Mononuclear cell (primary cell): ENCODE results near the gene RPL27. TPM values are rescaled to one million over a fixed set of nuclear protein-coding genes. Genes with fewer than 3 reads are reported as not detected.
"Not testable (repeated sequence)": the region's sequence is repeated elsewhere in the genome, so short reads cannot be mapped to it uniquely, and the experiment has no call there.

Experiments used
- H3K27me3 ChIP-seq: 2 replicates; pipeline ENCODE4 v1.6.0; 2011; ENCODE audit warnings: low read length, control low read depth; ENCODE audit not compliant: insufficient read depth
- H3K4me1 ChIP-seq: 2 replicates; pipeline ENCODE4 v1.5.1; 2011; ENCODE audit warnings: mild to moderate bottlenecking, low read length, control low read depth; ENCODE audit not compliant: insufficient read depth
- H3K4me3 ChIP-seq: 2 replicates; pipeline ENCODE4 v1.5.1; 2011; ENCODE audit warnings: mild to moderate bottlenecking, low read length, moderate library complexity
- H3K9me3 ChIP-seq: 2 replicates; pipeline ENCODE4 v1.5.1; 2011; ENCODE audit warnings: low read depth, mild to moderate bottlenecking, control low read depth, low read length
- total RNA-seq: library from RNA; depleted of rRNA; stranded (reverse); fragments of >200 nt; gene quantifications from one replicate; pipeline ENCODE4 v1.2.3, GENCODE V29; 2012

RPL27 gene
- total RNA-seq, 1 donor: 1,456 TPM

DNA sequence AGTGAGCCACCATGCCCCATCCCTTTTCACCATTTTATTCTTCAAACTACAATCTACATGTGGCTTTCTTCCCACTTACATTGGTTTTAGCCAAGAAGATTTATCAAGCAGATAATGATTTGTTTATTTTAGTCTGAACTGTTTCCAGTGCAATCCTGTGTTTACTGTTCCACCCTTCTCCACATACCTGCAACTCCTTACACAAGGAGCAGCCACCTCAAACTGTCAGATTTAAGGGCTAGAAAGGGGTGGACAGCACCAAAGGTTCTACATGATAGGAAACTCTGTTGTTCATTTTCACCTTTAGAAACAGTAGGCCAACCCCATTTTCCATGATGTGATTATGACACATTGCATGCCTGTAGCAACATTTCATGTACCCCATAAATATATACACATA lies 16.0 kb upstream of the RPL27 start:
- no peaks in the 10 kb centered on the region for H3K9me3 ChIP-seq
- no peak overlapping the region for H3K4me3 ChIP-seq
- H3K4me1 ChIP-seq: peaks cover 66% of the 10 kb centered on the region

DNA sequence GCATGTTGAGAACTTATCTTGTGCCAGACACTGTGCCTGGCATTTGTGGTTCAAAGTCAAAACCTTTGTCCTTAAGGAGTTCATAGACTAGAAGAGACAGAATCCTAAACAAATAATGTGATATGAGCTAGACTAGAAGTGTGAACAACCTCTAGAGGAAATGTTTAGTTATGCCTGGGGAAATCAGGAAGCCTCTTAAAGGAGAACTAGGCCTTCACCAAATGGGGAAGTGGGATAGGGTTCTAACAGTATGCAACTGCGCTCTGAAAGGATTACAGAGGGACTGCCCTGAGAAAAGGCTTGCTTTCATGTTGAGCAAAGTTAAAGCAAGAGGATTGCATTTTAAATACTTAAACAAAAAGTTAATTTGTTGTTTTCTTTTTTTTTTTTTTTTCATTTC lies 13.0 kb upstream of the RPL27 start:
- H3K4me1 ChIP-seq: peaks cover 59% of the 10 kb centered on the region
- no peaks in the 10 kb centered on the region for H3K9me3 ChIP-seq
- no peaks in the 10 kb centered on the region for H3K27me3 ChIP-seq
- H3K4me3 ChIP-seq: no peak overlapping the region

More for the DNA sequence above, 16.0 kb upstream of the RPL27 start:
- H3K27me3 ChIP-seq: no peaks in the 10 kb centered on the region

DNA sequence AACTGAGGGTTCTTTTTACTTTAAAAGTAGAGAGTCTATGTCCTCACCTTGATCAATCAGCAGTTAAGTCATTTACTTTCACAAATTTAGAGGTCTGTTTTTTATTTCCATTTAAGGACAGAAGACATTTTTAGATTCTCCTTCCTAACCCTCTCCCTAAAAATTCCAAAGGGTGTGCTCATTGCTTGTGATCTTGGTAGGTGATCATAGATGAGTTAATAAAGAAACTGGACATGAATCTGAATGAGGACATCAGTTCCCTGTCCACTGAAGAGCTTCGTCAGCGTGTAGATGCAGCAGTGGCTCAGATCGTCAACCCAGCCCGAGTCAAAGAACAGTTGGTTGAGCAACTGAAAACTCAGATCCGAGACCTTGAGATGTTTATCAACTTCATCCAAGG lies 9.1 kb upstream of the RPL27 start:
- H3K4me1 ChIP-seq: peaks cover 28% of the 10 kb centered on the region
- no peaks in the 10 kb centered on the region for H3K9me3 ChIP-seq
- no peak overlapping the region for H3K4me3 ChIP-seq
- H3K27me3 ChIP-seq: no peaks in the 10 kb centered on the region

DNA sequence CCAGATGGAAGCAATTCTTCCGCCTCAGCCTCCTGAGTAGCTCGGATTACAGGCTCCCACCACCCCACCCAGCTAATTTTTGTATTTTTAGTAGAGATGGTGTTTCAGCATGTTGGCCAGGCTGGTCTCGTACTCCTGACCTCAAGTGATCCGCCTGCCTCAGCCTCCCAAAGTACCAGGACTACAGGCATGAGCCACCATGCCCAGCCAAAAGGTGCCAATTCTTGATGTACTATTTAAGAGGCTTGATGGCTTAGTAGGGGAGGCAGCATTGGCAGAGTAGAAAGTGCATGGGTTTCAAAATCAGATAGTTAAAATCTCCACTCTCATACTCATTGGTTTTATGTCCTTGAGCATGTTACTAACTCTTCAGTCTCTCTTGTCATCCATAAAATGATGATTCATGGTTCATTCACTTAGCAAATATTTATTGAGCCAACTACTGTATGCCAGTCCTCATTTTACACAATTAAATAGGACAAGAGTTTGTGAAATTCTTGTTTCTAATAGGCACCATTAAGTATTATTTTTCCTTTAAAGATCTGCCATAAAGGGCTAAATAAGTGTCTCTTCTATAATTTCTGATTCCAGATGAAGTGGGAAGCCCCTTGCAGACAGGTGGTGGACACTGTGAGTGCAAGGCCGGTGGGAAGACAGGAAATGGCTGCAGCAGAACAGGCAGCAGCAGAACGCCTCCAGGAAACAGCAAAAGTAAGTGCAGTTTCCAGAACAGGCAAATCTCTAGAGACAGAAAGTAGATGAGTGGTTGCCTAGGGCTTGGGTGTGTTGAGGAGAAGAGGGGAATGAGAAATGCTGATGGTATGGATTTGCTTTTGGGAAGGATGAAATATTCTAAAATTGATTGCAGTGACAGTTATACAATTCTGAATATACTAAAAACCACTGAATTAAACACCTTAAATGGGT lies 8.2 kb upstream of the RPL27 start:
- no peak overlapping the region for H3K4me3 ChIP-seq
- peaks cover 19% of the 10 kb centered on the region for H3K4me1 ChIP-seq
- no peaks in the 10 kb centered on the region for H3K9me3 ChIP-seq
- H3K27me3 ChIP-seq: no peaks in the 10 kb centered on the region

DNA sequence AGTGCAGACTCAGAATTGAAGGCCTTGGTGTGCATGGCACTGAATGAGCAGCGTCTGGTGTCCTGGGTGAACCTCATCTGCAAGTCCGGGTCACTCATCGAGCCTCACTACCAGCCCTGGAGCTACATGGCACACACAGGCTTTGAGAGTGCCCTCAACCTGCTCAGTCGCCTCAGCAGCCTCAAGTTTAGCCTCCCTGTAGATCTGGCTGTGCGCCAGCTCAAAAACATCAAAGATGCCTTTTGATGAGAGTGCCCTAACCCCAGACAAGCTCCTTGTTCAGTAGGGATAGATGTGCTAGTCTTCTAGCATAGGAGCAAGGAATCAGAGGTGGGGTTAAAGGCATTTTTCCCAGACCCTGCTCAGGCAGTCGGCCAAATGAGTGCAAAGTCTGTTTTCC lies 6.7 kb upstream of the RPL27 start:
- no peaks in the 10 kb centered on the region for H3K27me3 ChIP-seq
- H3K9me3 ChIP-seq: no peaks in the 10 kb centered on the region
- no peak overlapping the region for H3K4me3 ChIP-seq

DNA sequence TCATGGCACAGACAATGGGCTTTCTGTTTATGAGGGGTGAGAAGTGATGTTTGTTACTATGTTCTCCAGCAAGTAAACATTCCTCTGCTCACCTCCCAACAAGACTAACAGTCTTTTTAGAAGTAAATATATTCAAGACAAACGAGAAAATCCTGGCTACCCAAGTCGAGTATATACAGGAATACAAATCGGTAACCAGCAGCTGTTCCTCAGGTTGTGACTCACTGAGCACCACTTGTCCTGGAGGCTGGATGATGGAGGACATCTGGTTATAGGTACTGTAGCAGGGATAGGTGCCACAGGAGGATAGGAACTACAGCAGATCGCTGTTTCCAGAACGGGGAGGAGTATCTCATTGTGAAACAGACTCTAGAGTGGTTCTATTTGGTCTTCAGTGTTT lies 5.3 kb upstream of the RPL27 start:
- Histone ChIP-seq H3K27me3 (no peaks in the 10 kb centered on the region), H3K4me1 (peaks cover 7% of the 10 kb centered on the region), H3K9me3 (no peaks in the 10 kb centered on the region), H3K4me3 (no peak overlapping the region)

More for the DNA sequence above, 6.7 kb upstream of the RPL27 start:
- peaks cover 6% of the 10 kb centered on the region for H3K4me1 ChIP-seq

DNA sequence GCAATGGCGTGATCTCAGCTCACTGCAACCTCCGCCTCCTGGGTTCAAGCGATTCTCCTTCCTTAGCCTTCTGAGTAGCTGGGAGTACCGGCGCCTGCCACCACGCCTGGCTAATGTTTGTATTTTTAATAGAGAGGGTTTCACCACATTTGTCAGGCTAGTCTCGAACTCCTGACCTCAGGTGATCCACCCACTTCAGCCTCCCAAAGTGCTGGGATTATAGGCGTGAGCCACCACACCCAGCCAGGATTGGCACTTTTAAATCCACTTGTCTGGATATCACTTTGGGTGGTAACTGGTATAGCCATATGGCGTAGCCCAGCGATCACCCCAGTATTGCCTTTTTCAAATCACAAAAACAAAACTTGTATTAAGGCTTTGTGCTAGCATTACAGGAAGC lies 4.3 kb upstream of the RPL27 start:
- not testable (repeated sequence) for H3K4me3 ChIP-seq, H3K27me3 ChIP-seq, H3K9me3 ChIP-seq
- H3K4me1 ChIP-seq: peaks cover 11% of the 10 kb centered on the region

DNA sequence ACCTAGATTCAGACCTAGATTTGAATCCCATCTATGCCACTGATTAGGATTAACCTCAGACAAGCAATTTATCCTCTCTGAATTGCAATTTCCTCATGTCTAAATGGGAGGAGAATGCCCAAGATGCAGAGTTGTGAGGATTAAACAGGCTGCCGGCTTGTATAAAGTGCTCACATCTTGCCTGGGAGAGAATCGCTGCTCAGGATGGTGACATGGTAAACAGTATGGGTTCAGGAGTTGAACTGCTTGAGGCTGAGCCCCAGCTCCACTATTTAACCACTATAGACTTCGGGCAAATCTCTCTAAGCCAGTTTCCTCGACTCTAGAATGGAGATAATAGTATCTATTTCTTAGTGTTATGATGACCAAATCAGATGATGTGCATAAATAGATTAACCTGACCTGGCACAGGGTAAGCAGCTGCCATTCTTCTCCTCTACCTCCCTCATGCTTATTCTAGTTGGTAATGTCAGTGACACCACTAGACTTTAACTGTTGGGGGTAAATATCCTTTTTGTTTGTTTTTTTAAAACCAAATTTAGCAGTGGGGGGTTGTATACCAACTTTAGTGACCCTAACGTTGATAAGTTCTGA lies 732 bp upstream of the RPL27 start:
- peak overlapping the region; percentile 97 for H3K4me3 ChIP-seq

DNA sequence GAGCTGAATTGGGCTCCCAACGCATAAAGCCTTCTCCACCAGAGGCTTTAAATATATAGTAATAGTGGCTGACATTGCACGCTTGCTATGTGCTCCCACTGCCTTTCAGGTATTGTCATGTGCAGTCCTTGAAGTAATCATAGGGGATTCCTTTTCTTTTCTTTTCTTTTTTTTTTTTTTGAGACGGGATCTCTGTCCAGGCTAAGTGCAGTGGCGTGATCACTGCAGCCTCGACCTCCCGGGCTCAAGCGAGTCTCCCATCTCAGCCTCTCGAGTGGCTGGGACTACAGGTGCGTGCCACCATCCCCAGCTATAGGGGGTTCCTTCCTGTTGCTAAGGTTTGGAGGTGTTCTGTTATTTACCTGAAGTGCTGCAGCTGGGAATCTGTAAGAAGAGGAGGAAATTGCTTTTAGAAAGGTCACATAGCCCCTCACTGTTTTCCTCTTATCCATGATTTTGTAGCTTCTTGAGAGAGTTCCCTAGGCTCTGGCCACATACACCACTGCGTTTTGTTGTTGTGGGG lies 845 bp downstream of the RPL27 start:
- Histone ChIP-seq H3K4me1 (peaks cover 47% of the 10 kb centered on the region), H3K9me3 (no peaks in the 10 kb centered on the region), H3K27me3 (no peaks in the 10 kb centered on the region), H3K4me3 (peak overlapping the region; percentile 97)

More for the DNA sequence above, 732 bp upstream of the RPL27 start:
- Histone ChIP-seq H3K4me1 (peaks cover 45% of the 10 kb centered on the region), H3K9me3 (no peaks in the 10 kb centered on the region), H3K27me3 (no peaks in the 10 kb centered on the region)

DNA sequence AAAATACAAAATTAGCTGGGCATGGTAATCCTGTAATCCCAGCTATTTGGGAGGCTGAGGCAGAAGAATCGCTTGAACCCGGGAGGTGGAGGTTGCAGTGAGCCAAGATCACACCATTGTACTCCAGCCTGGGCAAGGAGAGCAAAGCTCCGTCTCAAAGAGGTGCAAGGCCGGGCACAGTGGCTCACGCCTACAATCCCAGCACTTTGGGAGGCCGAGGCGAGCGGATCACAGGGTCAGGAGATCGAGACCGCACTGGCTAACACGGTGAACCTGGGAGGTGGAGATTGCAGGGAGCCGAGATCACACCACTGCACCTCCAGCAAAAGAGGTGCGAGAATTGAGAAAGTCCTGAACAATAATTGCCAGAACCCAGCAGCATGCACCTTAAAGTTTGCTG lies 2.7 kb downstream of the RPL27 start:
- not testable (repeated sequence) for H3K27me3 ChIP-seq, H3K4me3 ChIP-seq, H3K9me3 ChIP-seq
- peaks cover 47% of the 10 kb centered on the region for H3K4me1 ChIP-seq

DNA sequence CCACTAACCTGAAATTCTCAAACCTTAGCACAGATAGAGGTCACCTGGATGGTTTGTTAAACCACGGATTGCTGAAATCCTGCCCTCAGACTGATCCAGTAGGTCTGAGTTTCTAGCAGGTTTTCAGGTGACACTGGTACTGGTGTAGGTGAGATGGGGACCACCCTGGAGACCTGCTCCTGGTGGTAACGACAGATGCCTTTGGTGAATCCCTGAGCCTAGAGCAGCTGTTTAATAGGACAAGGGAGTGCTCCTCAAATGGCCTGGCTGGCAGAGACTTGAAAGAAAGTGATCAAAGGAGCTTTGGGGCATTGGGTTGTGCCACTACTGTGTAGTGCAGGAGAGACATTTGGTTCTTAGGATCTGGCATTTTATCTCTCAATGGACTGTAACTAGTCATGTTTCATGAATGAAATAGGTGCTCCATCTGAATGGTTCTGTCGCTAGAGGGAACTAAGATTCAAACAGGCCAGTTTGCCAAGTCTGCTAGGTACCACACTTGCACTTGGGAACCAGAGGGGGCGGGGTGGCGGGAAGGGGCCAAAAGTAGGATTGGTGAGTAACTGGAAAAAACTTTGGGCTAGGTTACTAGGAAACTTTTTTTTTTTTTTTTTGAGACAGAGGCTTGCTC lies 5.4 kb downstream of the RPL27 start:
- peaks cover 60% of the 10 kb centered on the region for H3K4me1 ChIP-seq
- H3K27me3 ChIP-seq: no peaks in the 10 kb centered on the region
- H3K4me3 ChIP-seq: no peak overlapping the region
- H3K9me3 ChIP-seq: no peaks in the 10 kb centered on the region

DNA sequence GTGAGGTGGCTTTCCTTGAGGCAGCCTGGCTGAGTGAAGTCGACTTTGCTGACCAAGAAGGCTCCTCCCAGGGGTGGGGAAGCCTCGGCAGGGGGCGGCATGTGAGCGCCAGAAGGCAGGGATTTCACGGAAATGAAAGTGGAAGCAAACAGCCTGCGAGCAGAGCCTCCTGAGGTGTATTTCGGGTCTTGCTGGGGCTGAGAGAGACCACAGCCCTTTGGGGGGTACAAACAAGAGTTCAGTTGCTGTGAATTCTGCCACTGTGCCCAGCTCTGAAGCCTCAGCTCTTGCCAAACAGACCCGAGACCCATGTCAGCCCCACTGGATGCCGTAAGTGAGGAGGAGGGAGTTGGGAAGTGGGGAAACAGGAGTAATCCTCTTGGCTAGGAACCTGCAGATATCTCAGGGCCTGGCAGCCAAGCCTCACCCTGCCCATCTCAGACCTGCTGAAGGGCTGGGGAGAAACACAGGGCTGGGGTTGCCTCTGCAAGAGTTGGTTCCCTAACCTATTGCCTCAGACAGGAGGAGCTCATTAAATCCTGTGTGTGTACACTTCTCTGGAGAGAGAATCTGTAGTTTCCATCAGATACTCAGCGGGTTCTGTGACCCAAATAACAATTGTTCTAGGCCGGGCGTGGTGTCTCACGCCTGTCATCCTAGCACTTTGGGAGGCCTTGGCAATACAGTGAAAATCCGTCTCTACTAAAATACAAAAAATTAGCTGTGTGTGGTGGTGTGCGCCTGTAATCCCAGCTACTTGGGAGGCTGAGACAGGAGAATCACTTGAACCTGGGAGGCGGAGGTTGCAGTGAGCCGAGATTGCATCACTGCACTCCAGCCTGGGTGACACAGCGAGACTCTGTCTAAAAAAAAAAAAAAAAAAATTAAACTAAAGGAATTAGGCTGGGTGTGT lies 8.7 kb downstream of the RPL27 start, which contains the start of gene IFI35:
IFI35 (plus strand) TSS at position 146 of the 913 bp plus-strand sequence; CDS start at position 310, 164 bp downstream.
- Histone ChIP-seq H3K9me3 (no peaks in the 10 kb centered on the region), H3K4me3 (peak within 1 kb of the TSS; percentile 82), H3K27me3 (no peaks in the 10 kb centered on the region), H3K4me1 (peaks cover 35% of the 10 kb centered on the region)

DNA sequence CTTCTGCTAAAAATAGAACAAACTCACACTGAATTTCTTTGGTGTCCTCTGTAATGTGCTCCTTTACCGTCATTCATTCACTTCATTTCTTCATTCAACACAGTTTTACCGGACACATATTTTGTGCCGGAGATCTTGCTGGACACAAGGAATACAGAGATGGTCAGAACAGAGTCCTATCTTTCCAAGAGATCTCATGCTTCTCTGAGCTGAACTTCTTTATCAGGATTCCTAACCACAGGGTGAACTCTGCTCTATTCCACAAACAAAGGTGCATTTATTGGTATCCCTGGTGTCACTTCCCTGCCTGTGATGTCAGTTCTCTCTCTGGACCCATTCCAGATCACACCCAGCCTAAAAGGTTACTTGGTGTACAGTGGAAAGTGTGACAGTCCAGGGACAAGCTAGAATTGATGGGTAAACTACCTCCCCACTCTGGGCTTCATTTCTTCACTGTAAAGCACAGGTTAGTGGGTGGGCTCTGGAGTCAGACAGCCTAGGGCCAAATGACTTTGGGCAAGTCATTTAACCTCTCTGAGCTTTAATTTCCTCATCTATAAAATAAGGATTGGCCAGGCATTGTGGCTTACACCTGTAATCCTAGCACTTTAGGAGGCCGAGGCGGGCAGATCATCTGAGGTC lies 12.6 kb downstream of the RPL27 start:
- Histone ChIP-seq H3K9me3 (no peaks in the 10 kb centered on the region), H3K4me3 (no peak overlapping the region), H3K4me1 (peaks cover 36% of the 10 kb centered on the region), H3K27me3 (no peaks in the 10 kb centered on the region)
